A673 (cell line): ENCODE data around the gene FSCN2.

Source experiments
- EZH2 ChIP-seq: fragments of 200-600 bp; sonication (generic); IDR thresholded peaks from 2 replicates; pipeline ENCODE4 v1.6.1; 2017; ENCODE audit warnings: borderline replicate concordance, low read depth, mild to moderate bottlenecking, mixed read lengths, antibody characterized with exemption, low read length; ENCODE audit not compliant: poor library complexity, severe bottlenecking
- TF ChIP-seq, protein P1 (sequence below): fragments of 300-800, 200-600 bp; sonication (generic); conservative IDR thresholded peaks from 2 replicates; pipeline ENCODE4 v1.5.1; 2017; ENCODE audit warnings: low read depth, mild to moderate bottlenecking, antibody characterized with exemption, low read length, moderate library complexity, mixed read lengths

DNA sequence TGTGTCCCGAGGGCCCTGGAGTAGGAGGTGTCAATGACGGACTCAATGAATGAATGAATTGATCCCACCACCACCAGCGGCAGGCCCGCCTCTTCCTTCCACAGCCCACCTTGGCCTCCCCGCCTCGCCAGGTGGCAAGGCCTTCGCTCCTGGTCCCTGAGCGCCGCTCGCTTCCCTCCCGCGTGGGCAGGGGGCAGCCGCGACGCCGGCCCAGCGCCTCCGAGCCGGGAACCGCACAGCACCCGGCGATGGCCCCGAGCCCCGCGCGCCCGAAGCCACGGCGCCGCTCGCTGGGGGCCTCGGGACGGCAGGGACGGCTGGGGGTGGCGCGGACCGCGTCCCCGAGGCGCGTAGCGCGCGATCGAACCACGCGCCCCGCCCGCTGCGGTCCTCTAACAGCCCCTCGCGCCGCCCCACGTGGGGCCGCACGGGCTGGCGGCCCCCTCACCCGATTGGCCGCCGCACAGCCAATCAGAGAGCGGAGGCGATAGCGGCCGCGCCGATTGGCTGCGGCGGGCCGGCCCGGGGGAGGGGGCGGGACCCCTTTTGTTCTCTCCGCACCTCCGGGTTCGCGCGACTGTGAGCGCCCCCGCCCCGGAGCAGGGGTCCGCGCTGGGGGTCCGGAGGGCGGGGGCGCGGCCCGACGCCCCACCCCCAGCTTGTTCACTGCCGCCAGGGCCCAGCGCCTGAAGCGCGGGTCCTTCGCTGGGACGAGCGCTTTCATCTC is 46.9 kb upstream of the FSCN2 start:
- TF ChIP-seq, protein P1, sequence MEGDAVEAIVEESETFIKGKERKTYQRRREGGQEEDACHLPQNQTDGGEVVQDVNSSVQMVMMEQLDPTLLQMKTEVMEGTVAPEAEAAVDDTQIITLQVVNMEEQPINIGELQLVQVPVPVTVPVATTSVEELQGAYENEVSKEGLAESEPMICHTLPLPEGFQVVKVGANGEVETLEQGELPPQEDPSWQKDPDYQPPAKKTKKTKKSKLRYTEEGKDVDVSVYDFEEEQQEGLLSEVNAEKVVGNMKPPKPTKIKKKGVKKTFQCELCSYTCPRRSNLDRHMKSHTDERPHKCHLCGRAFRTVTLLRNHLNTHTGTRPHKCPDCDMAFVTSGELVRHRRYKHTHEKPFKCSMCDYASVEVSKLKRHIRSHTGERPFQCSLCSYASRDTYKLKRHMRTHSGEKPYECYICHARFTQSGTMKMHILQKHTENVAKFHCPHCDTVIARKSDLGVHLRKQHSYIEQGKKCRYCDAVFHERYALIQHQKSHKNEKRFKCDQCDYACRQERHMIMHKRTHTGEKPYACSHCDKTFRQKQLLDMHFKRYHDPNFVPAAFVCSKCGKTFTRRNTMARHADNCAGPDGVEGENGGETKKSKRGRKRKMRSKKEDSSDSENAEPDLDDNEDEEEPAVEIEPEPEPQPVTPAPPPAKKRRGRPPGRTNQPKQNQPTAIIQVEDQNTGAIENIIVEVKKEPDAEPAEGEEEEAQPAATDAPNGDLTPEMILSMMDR: no peak
- TF ChIP-seq EZH2: no peak
